ENCODE results near the gene PRKAA1. TPM values are rescaled to one million over a fixed set of nuclear protein-coding genes. Genes with fewer than 3 reads are reported as not detected.
"Not testable (repeated sequence)": the region's sequence is repeated elsewhere in the genome, so short reads cannot be mapped to it uniquely, and the experiment has no call there.

Gene PRKAA1
- total RNA-seq, 1 donor from 2014 or later: 41.2 TPM

GRCh38 chr5:40735609-40736008 is 62.6 kb downstream of the PRKAA1 start:
- Histone ChIP-seq H3K9me3 (ENCODE audit: control insufficient read depth in 3 of 3, low read length in 3 of 3) (peaks cover 0 to 3% (median 0%) of the 10 kb centered on the region in 3 donors), H3K4me3 (ENCODE audit: low read length in 3 of 3) (no peak overlapping the region), H3K9ac (ENCODE audit: low read depth in 1 of 3, low read length in 3 of 3) (no peak overlapping the region), H3K27me3 (ENCODE audit: control insufficient read depth in 3 of 3, insufficient read depth in 3 of 3, low read length in 3 of 3) (no peaks in the 10 kb centered on the region), H3K36me3 (ENCODE audit: control insufficient read depth in 3 of 3, insufficient read depth in 3 of 3, low read length in 3 of 3) (peaks cover 0 to 7% (median 0%) of the 10 kb centered on the region in 3 donors), H3K27ac (ENCODE audit: low read depth, low read length) (no peak overlapping the region), H3K4me1 (ENCODE audit: control insufficient read depth in 3 of 3, insufficient read depth in 3 of 3, low read length in 3 of 3) (peaks cover 9 to 18% (median 14%) of the 10 kb centered on the region in 3 donors)

- Histone ChIP-seq H3K9ac (ENCODE audit: low read depth in 1 of 3, low read length in 3 of 3) (no peak overlapping the region), H3K4me1 (ENCODE audit: control insufficient read depth in 3 of 3, insufficient read depth in 3 of 3, low read length in 3 of 3) (peaks cover 9 to 18% (median 14%) of the 10 kb centered on the region in 3 donors), H3K4me3 (ENCODE audit: low read length in 3 of 3) (no peak overlapping the region), H3K27me3 (ENCODE audit: control insufficient read depth in 3 of 3, insufficient read depth in 3 of 3, low read length in 3 of 3) (no peaks in the 10 kb centered on the region), H3K9me3 (ENCODE audit: control insufficient read depth in 3 of 3, low read length in 3 of 3) (peaks cover 0 to 3% (median 0%) of the 10 kb centered on the region in 3 donors), H3K36me3 (ENCODE audit: control insufficient read depth in 3 of 3, insufficient read depth in 3 of 3, low read length in 3 of 3) (peaks cover 0 to 6% (median 0%) of the 10 kb centered on the region in 3 donors), H3K27ac (ENCODE audit: low read depth, low read length) (no peak overlapping the region)
These were observed 63.2 kb downstream of the PRKAA1 start for GRCh38 chr5:40734986-40735385.

- Histone ChIP-seq H3K9ac (ENCODE audit: low read depth in 1 of 3, low read length in 3 of 3) (no peak overlapping the region), H3K27ac (ENCODE audit: low read depth, low read length) (no peak overlapping the region), H3K36me3 (ENCODE audit: control insufficient read depth in 3 of 3, insufficient read depth in 3 of 3, low read length in 3 of 3) (peaks cover 0 to 4% (median 0%) of the 10 kb centered on the region in 3 donors), H3K27me3 (ENCODE audit: control insufficient read depth in 3 of 3, insufficient read depth in 3 of 3, low read length in 3 of 3) (no peaks in the 10 kb centered on the region), H3K4me1 (ENCODE audit: control insufficient read depth in 3 of 3, insufficient read depth in 3 of 3, low read length in 3 of 3) (peaks cover 9 to 18% (median 14%) of the 10 kb centered on the region in 3 donors), H3K4me3 (ENCODE audit: low read length in 3 of 3) (no peak overlapping the region), H3K9me3 (ENCODE audit: control insufficient read depth in 3 of 3, low read length in 3 of 3) (no peaks in the 10 kb centered on the region)
These were observed 64.2 kb downstream of the PRKAA1 start for GRCh38 chr5:40733879-40734563.

DNA sequence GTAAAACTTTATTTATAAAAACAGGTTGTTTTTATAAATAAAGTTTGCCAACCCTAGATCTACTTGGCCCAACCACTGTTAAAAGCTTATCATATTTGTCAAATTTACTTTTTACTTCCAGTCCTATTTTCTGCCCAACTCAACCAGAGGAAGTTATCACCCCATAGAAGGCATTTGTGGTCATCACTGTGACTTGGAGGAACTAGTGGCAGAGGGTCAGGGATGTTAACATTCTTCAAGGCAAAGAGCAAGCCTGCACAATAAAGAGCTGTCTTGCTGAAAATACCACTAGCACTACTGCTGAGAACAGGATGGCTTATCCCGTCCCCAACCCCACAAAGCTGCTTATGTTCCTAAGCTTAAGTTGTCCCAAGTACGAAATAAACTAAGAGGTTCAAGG is 64.7 kb downstream of the PRKAA1 start:
- H3K9me3 ChIP-seq (ENCODE audit: control insufficient read depth in 3 of 3, low read length in 3 of 3): no peaks in the 10 kb centered on the region
- no peaks in the 10 kb centered on the region for H3K27me3 ChIP-seq (ENCODE audit: control insufficient read depth in 3 of 3, insufficient read depth in 3 of 3, low read length in 3 of 3)
- H3K36me3 ChIP-seq (ENCODE audit: control insufficient read depth in 3 of 3, insufficient read depth in 3 of 3, low read length in 3 of 3): peaks cover 0 to 4% (median 0%) of the 10 kb centered on the region in 3 donors
- H3K9ac ChIP-seq (ENCODE audit: low read depth in 1 of 3, low read length in 3 of 3): no peak overlapping the region
- no peak overlapping the region for H3K4me3 ChIP-seq (ENCODE audit: low read length in 3 of 3)
- H3K4me1 ChIP-seq (ENCODE audit: control insufficient read depth in 3 of 3, insufficient read depth in 3 of 3, low read length in 3 of 3): peaks cover 9 to 18% (median 14%) of the 10 kb centered on the region in 3 donors
- H3K27ac ChIP-seq (ENCODE audit: low read depth, low read length): no peak overlapping the region

GRCh38 chr5:40722497-40722911 is 75.7 kb downstream of the PRKAA1 start:
- H3K4me3 ChIP-seq (ENCODE audit: low read length in 3 of 3); H3K27ac ChIP-seq (ENCODE audit: low read depth, low read length); H3K9ac ChIP-seq (ENCODE audit: low read depth in 1 of 3, low read length in 3 of 3); H3K27me3 ChIP-seq (ENCODE audit: control insufficient read depth in 3 of 3, insufficient read depth in 3 of 3, low read length in 3 of 3); H3K4me1 ChIP-seq (ENCODE audit: control insufficient read depth in 3 of 3, insufficient read depth in 3 of 3, low read length in 3 of 3); H3K9me3 ChIP-seq (ENCODE audit: control insufficient read depth in 3 of 3, low read length in 3 of 3): not testable (repeated sequence)
- peaks cover 0 to 13% (median 4%) of the 10 kb centered on the region in 3 donors for H3K36me3 ChIP-seq (ENCODE audit: control insufficient read depth in 3 of 3, insufficient read depth in 3 of 3, low read length in 3 of 3)

- Histone ChIP-seq H3K27me3 (ENCODE audit: control insufficient read depth in 3 of 3, insufficient read depth in 3 of 3, low read length in 3 of 3) (no peaks in the 10 kb centered on the region), H3K9me3 (ENCODE audit: control insufficient read depth in 3 of 3, low read length in 3 of 3) (peaks cover 0 to 2% (median 0%) of the 10 kb centered on the region in 3 donors), H3K36me3 (ENCODE audit: control insufficient read depth in 3 of 3, insufficient read depth in 3 of 3, low read length in 3 of 3) (peaks cover 0 to 13% (median 0%) of the 10 kb centered on the region in 3 donors), H3K9ac (ENCODE audit: low read depth in 1 of 3, low read length in 3 of 3) (no peak overlapping the region), H3K4me1 (ENCODE audit: control insufficient read depth in 3 of 3, insufficient read depth in 3 of 3, low read length in 3 of 3) (no peaks in the 10 kb centered on the region), H3K27ac (ENCODE audit: low read depth, low read length) (no peak overlapping the region), H3K4me3 (ENCODE audit: low read length in 3 of 3) (no peak overlapping the region)
These were observed 78.1 kb downstream of the PRKAA1 start for GRCh38 chr5:40720069-40720468.

DNA sequence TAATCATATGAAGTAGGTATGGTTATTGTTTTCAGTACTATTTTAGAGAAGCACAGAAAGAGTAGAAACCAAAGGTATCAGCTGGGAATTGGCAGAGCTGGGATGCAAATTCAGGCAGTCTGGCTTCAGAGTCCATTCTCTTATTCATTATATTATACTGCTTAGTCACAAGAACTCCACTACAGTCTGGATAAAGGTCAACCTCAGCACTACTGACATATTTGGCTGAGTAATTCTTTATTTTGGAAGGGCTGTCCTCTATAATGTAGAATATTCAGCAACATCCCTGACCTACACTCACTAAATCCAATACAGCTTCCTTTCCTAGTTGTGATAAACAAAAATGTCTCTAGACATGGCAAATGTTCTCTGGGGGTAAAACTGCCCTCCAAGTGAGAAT is 80.9 kb downstream of the PRKAA1 start:
- Histone ChIP-seq H3K27me3 (ENCODE audit: control insufficient read depth in 3 of 3, insufficient read depth in 3 of 3, low read length in 3 of 3) (no peaks in the 10 kb centered on the region), H3K9me3 (ENCODE audit: control insufficient read depth in 3 of 3, low read length in 3 of 3) (peaks cover 0 to 2% (median 0%) of the 10 kb centered on the region in 3 donors), H3K27ac (ENCODE audit: low read depth, low read length) (no peak overlapping the region), H3K4me1 (ENCODE audit: control insufficient read depth in 3 of 3, insufficient read depth in 3 of 3, low read length in 3 of 3) (no peaks in the 10 kb centered on the region), H3K9ac (ENCODE audit: low read depth in 1 of 3, low read length in 3 of 3) (no peak overlapping the region), H3K36me3 (ENCODE audit: control insufficient read depth in 3 of 3, insufficient read depth in 3 of 3, low read length in 3 of 3) (peaks cover 0 to 13% (median 0%) of the 10 kb centered on the region in 3 donors), H3K4me3 (ENCODE audit: low read length in 3 of 3) (no peak overlapping the region)

- H3K36me3 ChIP-seq (ENCODE audit: control insufficient read depth in 3 of 3, insufficient read depth in 3 of 3, low read length in 3 of 3): peaks cover 0 to 13% (median 0%) of the 10 kb centered on the region in 3 donors
- H3K27ac ChIP-seq (ENCODE audit: low read depth, low read length): no peak overlapping the region
- H3K27me3 ChIP-seq (ENCODE audit: control insufficient read depth in 3 of 3, insufficient read depth in 3 of 3, low read length in 3 of 3): no peaks in the 10 kb centered on the region
- no peak overlapping the region for H3K4me3 ChIP-seq (ENCODE audit: low read length in 3 of 3)
- H3K9me3 ChIP-seq (ENCODE audit: control insufficient read depth in 3 of 3, low read length in 3 of 3): no peaks in the 10 kb centered on the region
- no peaks in the 10 kb centered on the region for H3K4me1 ChIP-seq (ENCODE audit: control insufficient read depth in 3 of 3, insufficient read depth in 3 of 3, low read length in 3 of 3)
- H3K9ac ChIP-seq (ENCODE audit: low read depth in 1 of 3, low read length in 3 of 3): no peak overlapping the region
These were observed 81.6 kb downstream of the PRKAA1 start for GRCh38 chr5:40716590-40716989.

GRCh38 chr5:40716000-40716399 is 82.2 kb downstream of the PRKAA1 start:
- Histone ChIP-seq H3K36me3 (ENCODE audit: control insufficient read depth in 3 of 3, insufficient read depth in 3 of 3, low read length in 3 of 3) (peaks cover 0 to 10% (median 0%) of the 10 kb centered on the region in 3 donors), H3K27ac (ENCODE audit: low read depth, low read length) (no peak overlapping the region), H3K4me1 (ENCODE audit: control insufficient read depth in 3 of 3, insufficient read depth in 3 of 3, low read length in 3 of 3) (no peaks in the 10 kb centered on the region), H3K27me3 (ENCODE audit: control insufficient read depth in 3 of 3, insufficient read depth in 3 of 3, low read length in 3 of 3) (no peaks in the 10 kb centered on the region), H3K4me3 (ENCODE audit: low read length in 3 of 3) (no peak overlapping the region), H3K9me3 (ENCODE audit: control insufficient read depth in 3 of 3, low read length in 3 of 3) (no peaks in the 10 kb centered on the region), H3K9ac (ENCODE audit: low read depth in 1 of 3, low read length in 3 of 3) (no peak overlapping the region)

GRCh38 chr5:40714001-40714400 is 84.2 kb downstream of the PRKAA1 start:
- H3K27ac ChIP-seq (ENCODE audit: low read depth, low read length): no peak overlapping the region
- H3K4me3 ChIP-seq (ENCODE audit: low read length in 3 of 3): no peak overlapping the region
- no peaks in the 10 kb centered on the region for H3K4me1 ChIP-seq (ENCODE audit: control insufficient read depth in 3 of 3, insufficient read depth in 3 of 3, low read length in 3 of 3)
- H3K9ac ChIP-seq (ENCODE audit: low read depth in 1 of 3, low read length in 3 of 3): no peak overlapping the region
- no peaks in the 10 kb centered on the region for H3K9me3 ChIP-seq (ENCODE audit: control insufficient read depth in 3 of 3, low read length in 3 of 3)
- peaks cover 0 to 4% (median 0%) of the 10 kb centered on the region in 3 donors for H3K36me3 ChIP-seq (ENCODE audit: control insufficient read depth in 3 of 3, insufficient read depth in 3 of 3, low read length in 3 of 3)
- H3K27me3 ChIP-seq (ENCODE audit: control insufficient read depth in 3 of 3, insufficient read depth in 3 of 3, low read length in 3 of 3): no peaks in the 10 kb centered on the region

Measured in skeletal muscle tissue (tissue), 4 donors.